ENCODE measurements around the gene SLC11A1. TPM values are rescaled to one million over a fixed set of nuclear protein-coding genes. Genes with fewer than 3 reads are reported as not detected.

The SLC11A1 gene
- total RNA-seq, 2 donors from 2014 or later = 8.7 to 22.1 TPM

DNA sequence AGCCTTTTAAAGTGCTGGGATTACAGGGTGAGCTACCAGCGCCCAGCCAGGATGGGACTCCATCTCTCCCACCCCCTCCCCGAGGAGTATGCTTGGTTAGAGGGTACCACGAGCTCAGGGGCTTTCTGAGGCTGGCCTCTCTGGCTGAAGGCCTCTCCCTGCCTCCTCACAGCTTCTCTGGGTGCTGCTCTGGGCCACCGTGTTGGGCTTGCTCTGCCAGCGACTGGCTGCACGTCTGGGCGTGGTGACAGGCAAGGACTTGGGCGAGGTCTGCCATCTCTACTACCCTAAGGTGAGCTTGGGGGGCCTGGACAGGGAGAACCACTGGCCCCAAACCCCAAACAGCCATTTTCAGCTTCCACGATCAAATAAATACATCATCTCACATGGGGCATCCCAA, 2.9 kb downstream of the SLC11A1 start:
- Histone ChIP-seq H3K9me3 (no peaks in the 10 kb centered on the region), H3K4me1 (peaks cover 0 to 10% of the 10 kb centered on the region in 2 donors), H3K4me3 (no peak overlapping the region), H3K27ac (no peak overlapping the region), H3K27me3 (no peaks in the 10 kb centered on the region), H3K36me3 (no peaks in the 10 kb centered on the region)
- TF ChIP-seq, protein P1, sequence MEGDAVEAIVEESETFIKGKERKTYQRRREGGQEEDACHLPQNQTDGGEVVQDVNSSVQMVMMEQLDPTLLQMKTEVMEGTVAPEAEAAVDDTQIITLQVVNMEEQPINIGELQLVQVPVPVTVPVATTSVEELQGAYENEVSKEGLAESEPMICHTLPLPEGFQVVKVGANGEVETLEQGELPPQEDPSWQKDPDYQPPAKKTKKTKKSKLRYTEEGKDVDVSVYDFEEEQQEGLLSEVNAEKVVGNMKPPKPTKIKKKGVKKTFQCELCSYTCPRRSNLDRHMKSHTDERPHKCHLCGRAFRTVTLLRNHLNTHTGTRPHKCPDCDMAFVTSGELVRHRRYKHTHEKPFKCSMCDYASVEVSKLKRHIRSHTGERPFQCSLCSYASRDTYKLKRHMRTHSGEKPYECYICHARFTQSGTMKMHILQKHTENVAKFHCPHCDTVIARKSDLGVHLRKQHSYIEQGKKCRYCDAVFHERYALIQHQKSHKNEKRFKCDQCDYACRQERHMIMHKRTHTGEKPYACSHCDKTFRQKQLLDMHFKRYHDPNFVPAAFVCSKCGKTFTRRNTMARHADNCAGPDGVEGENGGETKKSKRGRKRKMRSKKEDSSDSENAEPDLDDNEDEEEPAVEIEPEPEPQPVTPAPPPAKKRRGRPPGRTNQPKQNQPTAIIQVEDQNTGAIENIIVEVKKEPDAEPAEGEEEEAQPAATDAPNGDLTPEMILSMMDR (IDR thresholded peaks at IDR 0.05) = no peak
- DNase-seq (ENCODE audit: low spot score) = no peak

DNA sequence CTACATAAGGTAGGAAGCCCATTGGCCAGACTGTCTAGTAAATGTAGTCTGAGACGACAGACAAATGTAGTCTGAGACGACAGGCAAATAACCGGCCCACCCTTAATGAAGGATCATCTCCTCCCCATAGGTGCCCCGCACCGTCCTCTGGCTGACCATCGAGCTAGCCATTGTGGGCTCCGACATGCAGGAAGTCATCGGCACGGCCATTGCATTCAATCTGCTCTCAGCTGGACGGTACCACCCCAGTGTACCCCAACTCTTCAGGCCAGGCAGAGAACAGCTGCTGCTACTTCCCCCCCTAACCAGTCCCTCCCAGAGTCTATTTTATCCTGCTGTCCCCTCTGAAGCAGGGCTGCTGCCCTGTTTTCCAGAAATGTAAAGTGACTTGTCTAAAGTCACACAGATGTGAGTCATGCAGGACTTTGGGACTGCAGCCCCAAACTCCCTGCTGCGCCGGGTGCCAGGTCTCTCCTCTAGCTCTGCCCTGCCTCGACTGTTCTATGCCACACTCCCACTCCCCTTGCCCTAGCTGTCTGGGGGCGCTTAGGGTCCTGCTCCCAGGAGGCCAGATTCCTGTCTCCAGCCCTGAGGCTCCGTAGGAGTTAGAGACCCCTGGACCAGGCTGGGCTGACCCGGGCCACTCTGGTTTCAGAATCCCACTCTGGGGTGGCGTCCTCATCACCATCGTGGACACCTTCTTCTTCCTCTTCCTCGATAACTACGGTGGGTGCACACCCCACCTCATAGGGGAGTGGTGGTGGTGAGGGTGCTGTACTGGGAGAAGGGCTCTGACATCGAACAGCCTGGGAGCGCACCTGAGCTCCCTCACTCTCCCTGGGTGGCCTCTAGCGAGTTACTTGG, 4.7 kb downstream of the SLC11A1 start:
- DNase-seq (ENCODE audit: low spot score) = no peak
- peak overlapping the region in 1 of 2 donors; percentile 44 for H3K27ac ChIP-seq
- no peaks in the 10 kb centered on the region for H3K9me3 ChIP-seq
- peak overlapping the region in 1 of 2 donors; percentile 50 for H3K4me3 ChIP-seq
- TF ChIP-seq, protein P1 (IDR thresholded peaks at IDR 0.05) = no peak
- no peaks in the 10 kb centered on the region for H3K27me3 ChIP-seq
- no peaks in the 10 kb centered on the region for H3K36me3 ChIP-seq
- peaks cover 0 to 10% of the 10 kb centered on the region in 2 donors for H3K4me1 ChIP-seq

DNA sequence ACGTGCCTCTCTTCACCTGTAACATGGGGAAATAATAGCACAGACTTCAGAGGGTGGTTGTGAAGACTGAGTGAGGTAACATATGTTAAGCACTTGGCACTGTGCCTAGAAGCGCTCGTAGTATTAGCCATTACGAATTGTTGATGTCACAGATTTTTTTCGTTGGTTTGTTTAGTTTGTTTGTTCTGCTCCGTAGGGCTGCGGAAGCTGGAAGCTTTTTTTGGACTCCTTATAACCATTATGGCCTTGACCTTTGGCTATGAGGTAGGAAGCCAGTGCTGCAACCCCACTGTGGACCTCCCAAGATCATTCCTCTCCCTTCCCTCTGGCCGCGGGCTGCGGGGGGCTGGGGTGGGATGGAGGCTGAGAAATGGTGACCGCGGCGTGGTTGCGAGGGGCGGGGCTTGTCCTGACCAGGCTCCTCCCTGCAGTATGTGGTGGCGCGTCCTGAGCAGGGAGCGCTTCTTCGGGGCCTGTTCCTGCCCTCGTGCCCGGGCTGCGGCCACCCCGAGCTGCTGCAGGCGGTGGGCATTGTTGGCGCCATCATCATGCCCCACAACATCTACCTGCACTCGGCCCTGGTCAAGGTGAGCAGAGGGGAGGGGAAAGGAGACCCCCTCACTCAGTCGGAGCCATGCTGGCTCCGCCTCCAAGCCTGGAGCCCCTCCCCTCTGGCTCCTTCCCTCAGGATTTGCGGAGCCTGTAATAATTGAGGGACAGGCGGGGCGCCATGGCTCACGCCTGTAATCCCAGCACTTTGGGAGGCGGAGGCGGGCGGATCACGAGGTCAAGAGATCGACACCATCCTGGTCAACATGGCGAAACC, 5.5 kb downstream of the SLC11A1 start:
- no peak for DNase-seq (ENCODE audit: low spot score)
- peak overlapping the region; percentile 37 to 50 for H3K4me3 ChIP-seq
- no peaks in the 10 kb centered on the region for H3K27me3 ChIP-seq
- peak overlapping the region; percentile 19 to 44 for H3K27ac ChIP-seq
- peaks cover 0 to 10% of the 10 kb centered on the region in 2 donors for H3K4me1 ChIP-seq
- TF ChIP-seq, protein P1 (IDR thresholded peaks at IDR 0.05) = no peak
- no peaks in the 10 kb centered on the region for H3K9me3 ChIP-seq
- no peaks in the 10 kb centered on the region for H3K36me3 ChIP-seq

DNA sequence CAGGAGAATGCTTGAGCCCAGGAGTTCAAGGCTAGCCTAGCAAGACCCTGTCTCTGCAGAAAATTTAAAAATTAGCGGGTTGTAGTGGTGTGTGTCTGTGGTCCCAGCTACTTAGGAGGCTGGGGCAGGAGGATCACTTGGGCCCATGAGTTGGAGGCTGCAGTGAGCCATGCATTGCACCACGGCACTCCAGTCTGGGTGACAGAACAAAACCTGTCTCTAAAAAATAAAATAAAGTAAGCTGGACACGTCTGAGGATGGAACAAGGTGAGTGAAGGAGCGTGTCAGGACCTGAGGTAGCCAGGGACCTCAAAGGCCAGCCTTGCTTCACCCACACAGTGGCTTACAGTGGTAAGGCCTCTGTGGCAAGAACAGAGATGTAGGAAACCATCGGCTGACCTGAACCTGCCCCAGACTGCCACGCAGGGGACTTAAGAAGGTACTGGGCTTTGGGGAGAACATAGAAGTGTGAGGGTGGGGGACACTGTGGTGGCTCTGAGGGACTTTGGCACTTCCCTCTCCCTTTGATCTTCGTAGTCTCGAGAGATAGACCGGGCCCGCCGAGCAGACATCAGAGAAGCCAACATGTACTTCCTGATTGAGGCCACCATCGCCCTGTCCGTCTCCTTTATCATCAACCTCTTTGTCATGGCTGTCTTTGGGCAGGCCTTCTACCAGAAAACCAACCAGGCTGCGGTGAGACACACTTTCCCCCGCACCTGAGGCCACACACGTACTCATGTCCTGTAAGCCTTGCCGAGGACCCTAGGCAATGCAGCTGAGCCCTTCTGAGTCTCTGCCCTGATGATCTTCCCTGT, 7.5 kb downstream of the SLC11A1 start:
- H3K4me3 ChIP-seq = no peak overlapping the region
- no peak for DNase-seq (ENCODE audit: low spot score)
- H3K4me1 ChIP-seq = peaks cover 0 to 10% of the 10 kb centered on the region in 2 donors
- H3K9me3 ChIP-seq = no peaks in the 10 kb centered on the region
- H3K36me3 ChIP-seq = no peaks in the 10 kb centered on the region
- H3K27ac ChIP-seq = no peak overlapping the region
- TF ChIP-seq, protein P1 (IDR thresholded peaks at IDR 0.05) = no peak
- no peaks in the 10 kb centered on the region for H3K27me3 ChIP-seq

DNA sequence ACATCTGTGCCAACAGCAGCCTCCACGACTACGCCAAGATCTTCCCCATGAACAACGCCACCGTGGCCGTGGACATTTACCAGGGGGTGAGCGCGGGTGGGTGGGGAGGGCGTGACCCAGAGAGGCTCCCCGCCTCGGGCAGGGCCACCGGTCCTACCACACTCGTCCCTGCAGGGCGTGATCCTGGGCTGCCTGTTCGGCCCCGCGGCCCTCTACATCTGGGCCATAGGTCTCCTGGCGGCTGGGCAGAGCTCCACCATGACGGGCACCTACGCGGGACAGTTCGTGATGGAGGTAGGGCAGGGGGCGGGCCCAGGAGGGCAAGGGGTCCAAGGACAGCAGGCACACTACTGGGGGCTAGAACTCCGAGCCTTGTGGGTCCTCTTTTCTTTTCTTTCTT, 9.1 kb downstream of the SLC11A1 start:
- Histone ChIP-seq H3K27ac (no peak overlapping the region), H3K9me3 (no peaks in the 10 kb centered on the region), H3K27me3 (no peaks in the 10 kb centered on the region), H3K36me3 (no peaks in the 10 kb centered on the region), H3K4me1 (peaks cover 0 to 16% of the 10 kb centered on the region in 2 donors), H3K4me3 (no peak overlapping the region)
- DNase-seq (ENCODE audit: low spot score) = no peak
- TF ChIP-seq, protein P1 (IDR thresholded peaks at IDR 0.05) = no peak

Data from right atrium auricular region (tissue), 2 donors.